ENCODE measurements around the gene FAM163B.

GRCh38 chr9:133568186-133568585 is 41.0 kb downstream of the FAM163B start:
- TF ChIP-seq EZH2 (IDR thresholded peaks at IDR 0.05; ENCODE audit: borderline replicate concordance) (no peak), CTCF (IDR thresholded peaks at IDR 0.05; ENCODE audit: poor library complexity) (no peak), EZH2phosphoT487 (IDR thresholded peaks at IDR 0.05; ENCODE audit: low read depth, severe bottlenecking, unreplicated experiment) (no peak)

All from hepatocyte (in vitro differentiated cells).